Stimulated activated CD4-positive, alpha-beta T cell treated with anti-CD3 and anti-CD28 coated beads, Interleukin-1b, Interleukin-23, amount 100 ng/mL, for 24 hours (primary cell): ENCODE results near the gene SPDYE6.
"Not testable (repeated sequence)": the region's sequence is repeated elsewhere in the genome, so short reads cannot be mapped to it uniquely, and the experiment has no call there.

Experiments
- DNase-seq, 4 experiments: peaks; one replicate each; pipeline ENCODE4 v3.0.0-alpha.2; 2020; ENCODE audit warnings: low read depth in 4 of 4, low spot score in 1 of 4

SPDYE6 gene

GRCh38 chr7:102356344-102356743, at the start of gene SPDYE6:
SPDYE6 (minus strand) TSS chr7:102356444; CDS start chr7:102356023, 421 bp downstream.
- DNase-seq = not testable (repeated sequence)

- not testable (repeated sequence) for DNase-seq
These were observed 48.6 kb upstream of the SPDYE6 start for GRCh38 chr7:102404862-102405188.

GRCh38 chr7:102404005-102404861, 48.0 kb upstream of the SPDYE6 start:
- no peak for DNase-seq

GRCh38 chr7:102403563-102403962, 47.3 kb upstream of the SPDYE6 start:
- no peak for DNase-seq

GRCh38 chr7:102400360-102400759, 44.1 kb upstream of the SPDYE6 start:
- DNase-seq = no peak

GRCh38 chr7:102398543-102398942, 42.3 kb upstream of the SPDYE6 start:
- no peak for DNase-seq

- DNase-seq = no peak
These were observed 40.4 kb upstream of the SPDYE6 start for GRCh38 chr7:102396710-102397019.

- peak; percentile 49 to 71 (median 62) for DNase-seq
These were observed 39.8 kb upstream of the SPDYE6 start, which contains the start of gene PRKRIP1 for GRCh38 chr7:102395873-102396709. PRKRIP1 (plus strand) TSS chr7:102396363; CDS start chr7:102396412, 49 bp downstream.

- DNase-seq = no peak
These were observed 39.3 kb upstream of the SPDYE6 start for GRCh38 chr7:102395592-102395872.

- DNase-seq = no peak
These were observed 37.2 kb upstream of the SPDYE6 start for GRCh38 chr7:102393467-102393866.

- DNase-seq = no peak
These were observed 36.1 kb upstream of the SPDYE6 start for GRCh38 chr7:102392330-102392729.

- DNase-seq = peak; percentile 39 to 57 (median 46)
These were observed 34.6 kb upstream of the SPDYE6 start for GRCh38 chr7:102390697-102391484.

- no peak for DNase-seq
These were observed 33.6 kb upstream of the SPDYE6 start for GRCh38 chr7:102389810-102390209.

GRCh38 chr7:102387064-102387463, 30.8 kb upstream of the SPDYE6 start:
- DNase-seq = no peak

- not testable (repeated sequence) for DNase-seq
These were observed 25.6 kb upstream of the SPDYE6 start for GRCh38 chr7:102381696-102382425.

- DNase-seq = not testable (repeated sequence)
These were observed 24.6 kb upstream of the SPDYE6 start for GRCh38 chr7:102380837-102381236.

- no peak for DNase-seq
These were observed 20.8 kb upstream of the SPDYE6 start for GRCh38 chr7:102376964-102377466.

GRCh38 chr7:102372796-102373195, 16.6 kb upstream of the SPDYE6 start:
- not testable (repeated sequence) for DNase-seq

GRCh38 chr7:102370038-102370437, 13.8 kb upstream of the SPDYE6 start:
- DNase-seq = not testable (repeated sequence)

GRCh38 chr7:102365390-102365789, 9.1 kb upstream of the SPDYE6 start:
- not testable (repeated sequence) for DNase-seq
